Fibroblast of lung (primary cell): ENCODE measurements around the gene CNIH4. TPM values are rescaled to one million over a fixed set of nuclear protein-coding genes. Genes with fewer than 3 reads are reported as not detected.

Source experiments
- DNase-seq, 2 donors: peaks; one replicate each; pipeline versions ENCODE4 v3.0.0 to v3.0.0-alpha.2; 2010; ENCODE audit warnings: low read depth in 2 of 2
- H2AFZ ChIP-seq: 2 replicates; pipeline ENCODE4 v1.5.1; 2012; ENCODE audit warnings: low read length, control low read depth, inconsistent platforms
- H3K27ac ChIP-seq: 2 replicates; pipeline ENCODE4 v1.5.1; 2011; ENCODE audit warnings: low read length, control low read depth; ENCODE audit not compliant: insufficient read depth
- H3K27me3 ChIP-seq: 2 replicates; pipeline ENCODE4 v1.5.1; 2011; ENCODE audit warnings: mild to moderate bottlenecking, low read length; ENCODE audit not compliant: control insufficient read depth, insufficient read depth
- H3K36me3 ChIP-seq: 2 replicates; pipeline ENCODE4 v1.5.1; 2011; ENCODE audit warnings: low read length; ENCODE audit not compliant: control insufficient read depth, insufficient read depth
- H3K4me1 ChIP-seq: 2 replicates; pipeline ENCODE4 v1.5.1; 2011; ENCODE audit warnings: low read length; ENCODE audit not compliant: control insufficient read depth, insufficient read depth; ENCODE audit errors: extremely low read depth
- H3K4me2 ChIP-seq: 2 replicates; pipeline ENCODE4 v1.5.1; 2011; ENCODE audit warnings: low read length, control low read depth; ENCODE audit not compliant: insufficient read depth; ENCODE audit errors: extremely low read depth
- H3K4me3 ChIP-seq, 4 experiments: fragments of 200-600 bp in 1 of 4; sonication (generic) in 1 of 4; replicated peaks in 1 of 4; 2 replicates each; pipeline ENCODE4 v1.5.1; 2011 to 2016; ENCODE audit warnings: low read length in 4 of 4, low read depth in 3 of 4, mild to moderate bottlenecking in 3 of 4, control low read depth in 2 of 4, inconsistent platforms in 1 of 4, mixed read lengths in 1 of 4; ENCODE audit not compliant: insufficient read depth in 1 of 4; ENCODE audit errors: control extremely low read depth in 1 of 4
- H3K79me2 ChIP-seq: 2 replicates; pipeline ENCODE4 v1.5.1; 2012; ENCODE audit warnings: mild to moderate bottlenecking, low read length, inconsistent platforms; ENCODE audit not compliant: control insufficient read depth, insufficient read depth
- H3K9ac ChIP-seq: 2 replicates; pipeline ENCODE4 v1.5.1; 2011; ENCODE audit warnings: mild to moderate bottlenecking, low read length, control low read depth; ENCODE audit not compliant: insufficient read depth
- H3K9me3 ChIP-seq: 2 replicates; pipeline ENCODE4 v1.5.1; 2012; ENCODE audit warnings: low read depth, low read length; ENCODE audit not compliant: control insufficient read depth, insufficient read depth
- H4K20me1 ChIP-seq: 2 replicates; pipeline ENCODE4 v1.5.1; 2011; ENCODE audit warnings: low read length; ENCODE audit not compliant: control insufficient read depth, insufficient read depth; ENCODE audit errors: extremely low read depth
- CTCF ChIP-seq, 2 donors: IDR thresholded peaks in 1 of 2; conservative IDR thresholded peaks in 1 of 2; 1 replicate in 1 of 2; 2 replicates in 1 of 2; pipeline ENCODE4 v1.5.1; 2011 to 2012; ENCODE audit warnings: low read length in 2 of 2, control low read depth in 1 of 2, inconsistent platforms in 1 of 2, low read depth in 1 of 2, mild to moderate bottlenecking in 1 of 2
- EZH2 ChIP-seq: IDR thresholded peaks from 2 replicates; pipeline ENCODE4 v1.5.1; 2012; ENCODE audit warnings: low read length, control low read depth, mild to moderate bottlenecking; ENCODE audit errors: missing control alignments
- polyA plus RNA-seq, 2 donors: library from polyadenylated mRNA; depleted of rRNA in 1 of 2; stranded (reverse) in 1 of 2; unstranded in 1 of 2; fragments of >200 nt; gene quantifications; 2 replicates each; pipeline ENCODE4 v1.2.1, GENCODE V29; 2011 to 2012; ENCODE audit warnings: missing spikeins in 1 of 2
- total RNA-seq: library from RNA; depleted of rRNA; stranded (reverse); fragments of >200 nt; gene quantifications from 2 replicates; pipeline ENCODE4 v1.2.1, GENCODE V29; 2014

Gene CNIH4
- total and polyA plus RNA-seq, 2 donors (not counting 1 experiment from before 2014, with no cell fraction given): 76.0 to 109 TPM

- Histone ChIP-seq H3K27ac (no peak overlapping the region), H3K4me3 (no peak overlapping the region), H3K27me3 (no peaks in the 10 kb centered on the region), H3K36me3 (peaks cover 3% of the 10 kb centered on the region), H3K9me3 (no peaks in the 10 kb centered on the region), H3K79me2 (no peaks in the 10 kb centered on the region), H4K20me1 (no peaks in the 10 kb centered on the region), H3K4me1 (peaks cover 7% of the 10 kb centered on the region), H3K9ac (no peak overlapping the region), H3K4me2 (no peak overlapping the region), H2AFZ (no peak overlapping the region)
- DNase-seq: no peak
- TF ChIP-seq CTCF (conservative IDR thresholded peaks at IDR 0.05 in 1 of 2, IDR thresholded peaks at IDR 0.05 in 1 of 2; ENCODE audit: low read depth in 1 of 2, low read length in 2 of 2): no peak
- no peak for TF ChIP-seq EZH2
Measured at GRCh38 chr1:224375059-224375458, 18.4 kb downstream of the CNIH4 start.

- no peak for TF ChIP-seq EZH2
- no peak for TF ChIP-seq CTCF (conservative IDR thresholded peaks at IDR 0.05 in 1 of 2, IDR thresholded peaks at IDR 0.05 in 1 of 2; ENCODE audit: low read depth in 1 of 2, low read length in 2 of 2)
Measured at GRCh38 chr1:224377676-224378006, 21.0 kb downstream of the CNIH4 start.

GRCh38 chr1:224378855-224379631, 22.4 kb downstream of the CNIH4 start:
- no peak for DNase-seq
- no peak overlapping the region for H3K9ac ChIP-seq
- peaks cover 1% of the 10 kb centered on the region for H3K36me3 ChIP-seq
- no peak overlapping the region for H3K27ac ChIP-seq
- H3K9me3 ChIP-seq: no peaks in the 10 kb centered on the region
- no peak overlapping the region for H3K4me2 ChIP-seq
- no peak overlapping the region for H3K4me3 ChIP-seq
- peaks cover 7% of the 10 kb centered on the region for H3K4me1 ChIP-seq
- no peaks in the 10 kb centered on the region for H3K27me3 ChIP-seq
- no peaks in the 10 kb centered on the region for H3K79me2 ChIP-seq
- no peak overlapping the region for H2AFZ ChIP-seq
- no peaks in the 10 kb centered on the region for H4K20me1 ChIP-seq
- TF ChIP-seq CTCF (conservative IDR thresholded peaks at IDR 0.05 in 1 of 2, IDR thresholded peaks at IDR 0.05 in 1 of 2; ENCODE audit: low read depth in 1 of 2, low read length in 2 of 2) (no peak), EZH2 (no peak)

More at GRCh38 chr1:224377676-224378006, 21.0 kb downstream of the CNIH4 start:
- Histone ChIP-seq H3K27me3 (no peaks in the 10 kb centered on the region), H3K4me1 (peaks cover 7% of the 10 kb centered on the region), H3K4me3 (no peak overlapping the region), H4K20me1 (no peaks in the 10 kb centered on the region), H3K4me2 (no peak overlapping the region), H3K9me3 (no peaks in the 10 kb centered on the region), H3K79me2 (no peaks in the 10 kb centered on the region), H3K27ac (no peak overlapping the region), H2AFZ (no peak overlapping the region), H3K9ac (no peak overlapping the region), H3K36me3 (peaks cover 3% of the 10 kb centered on the region)
- peak; percentile 67 to 71 for DNase-seq
